Prostate gland (tissue), 2 donors: ENCODE data around the gene GMPS. TPM values are rescaled to one million over a fixed set of nuclear protein-coding genes. Genes with fewer than 3 reads are reported as not detected.
A peak's percentile ranks its signal among the peaks of the same experiment; 100 is the strongest.
"Not testable (repeated sequence)": the region's sequence is repeated elsewhere in the genome, so short reads cannot be mapped to it uniquely, and the experiment has no call there.

Experiments used
- DNase-seq: peaks from one replicate; pipeline ENCODE4 v3.0.0-alpha.2; 2019; ENCODE audit warnings: low spot score
- H3K27ac ChIP-seq, 2 donors: fragments of 200-600 bp; sonication (generic); 2 replicates each; pipeline ENCODE4 v1.5.1; 2017 to 2019
- H3K27me3 ChIP-seq: fragments of 200-600 bp; sonication (generic); replicated peaks from 2 replicates; pipeline ENCODE4 v1.5.1; 2019; ENCODE audit not compliant: insufficient read depth
- H3K36me3 ChIP-seq, 2 donors: fragments of 200-600 bp; sonication (generic); 1 replicate in 1 of 2; 2 replicates in 1 of 2; pipeline versions ENCODE4 v1.5.1 to v1.8.1; 2017 to 2019
- H3K4me1 ChIP-seq: fragments of 200-600 bp; sonication (generic); replicated peaks from 2 replicates; pipeline ENCODE4 v1.5.1; 2019
- H3K4me3 ChIP-seq, 2 donors: fragments of 200-600 bp; sonication (generic); 2 replicates each; pipeline ENCODE4 v1.5.1; 2017 to 2019
- H3K9me3 ChIP-seq: fragments of 200-600 bp; sonication (generic); 2 replicates; pipeline ENCODE4 v1.5.1; 2017
- POLR2A ChIP-seq: fragments of 450-650 bp; IDR thresholded peaks from one replicate; pipeline ENCODE4 v1.6.1; 2016; ENCODE audit warnings: antibody characterized with exemption, mild to moderate bottlenecking
- POLR2AphosphoS5 ChIP-seq: sonication (generic); formaldehyde crosslinking; IDR thresholded peaks from one replicate; pipeline ENCODE4 v1.6.1; 2017; ENCODE audit warnings: antibody characterized with exemption
- WGBS: methylation state at CpG from one replicate; pipeline ENCODE4 v1.1.5; 2018; 5-methylcytosine and 5-hydroxymethylcytosine counted together
- intact Hi-C: fragments of 100-400 bp; cut with DNase I; formaldehyde crosslinking; loops from one replicate; pipeline ENCODE4 v1.14.2; 2022
- total RNA-seq, 2 donors: library from RNA; depleted of rRNA; stranded (reverse); fragments of >200 nt; gene quantifications; one replicate each; pipeline ENCODE4 v1.1.0, GENCODE V29; 2016
- TF ChIP-seq, protein P1 (sequence below), 4 experiments: fragments of 200-600 bp in 2 of 4; fragments of 450-650 bp in 2 of 4; sonication (generic) in 2 of 4; IDR thresholded peaks; 1 replicate in 3 of 4; 2 replicates in 1 of 4; pipeline ENCODE4 v1.5.1; 2016 to 2019; ENCODE audit warnings: antibody characterized with exemption in 4 of 4, mild to moderate bottlenecking in 2 of 4, moderate library complexity in 2 of 4

GMPS gene
- total RNA-seq, 2 donors from 2014 or later = 24.7 to 51.0 TPM

DNA sequence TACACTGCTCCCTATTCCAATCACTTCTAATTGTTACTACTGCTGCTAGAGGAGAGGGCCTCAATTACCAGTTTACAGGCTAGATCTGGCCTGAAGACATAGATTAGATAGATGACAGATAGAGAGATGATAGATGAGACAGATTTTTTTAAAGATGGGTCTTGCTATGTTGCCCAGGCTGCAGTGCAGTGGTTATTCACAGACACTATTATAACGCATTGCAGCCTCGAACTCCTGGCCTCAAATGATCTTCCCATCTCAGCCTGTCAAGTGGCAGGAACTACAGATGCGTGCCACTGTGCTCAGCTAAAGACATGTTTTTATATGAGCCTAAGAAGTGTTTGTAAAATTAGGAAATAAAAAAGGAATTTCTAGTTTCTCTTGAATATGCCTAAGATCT lies 22.5 kb upstream of the GMPS start:
- Histone ChIP-seq H3K4me1 (no peaks in the 10 kb centered on the region), H3K27ac (no peak overlapping the region), H3K27me3 (no peaks in the 10 kb centered on the region), H3K4me3 (no peak overlapping the region), H3K36me3 (no peaks in the 10 kb centered on the region), H3K9me3 (no peaks in the 10 kb centered on the region)
- intact Hi-C loops = no loop called here
- 100% methylated on average over 3 of the region's 3 CpGs for WGBS
- no peak for DNase-seq
- TF ChIP-seq POLR2AphosphoS5 = no peak
- no peak for TF ChIP-seq POLR2A
- TF ChIP-seq, protein P1, sequence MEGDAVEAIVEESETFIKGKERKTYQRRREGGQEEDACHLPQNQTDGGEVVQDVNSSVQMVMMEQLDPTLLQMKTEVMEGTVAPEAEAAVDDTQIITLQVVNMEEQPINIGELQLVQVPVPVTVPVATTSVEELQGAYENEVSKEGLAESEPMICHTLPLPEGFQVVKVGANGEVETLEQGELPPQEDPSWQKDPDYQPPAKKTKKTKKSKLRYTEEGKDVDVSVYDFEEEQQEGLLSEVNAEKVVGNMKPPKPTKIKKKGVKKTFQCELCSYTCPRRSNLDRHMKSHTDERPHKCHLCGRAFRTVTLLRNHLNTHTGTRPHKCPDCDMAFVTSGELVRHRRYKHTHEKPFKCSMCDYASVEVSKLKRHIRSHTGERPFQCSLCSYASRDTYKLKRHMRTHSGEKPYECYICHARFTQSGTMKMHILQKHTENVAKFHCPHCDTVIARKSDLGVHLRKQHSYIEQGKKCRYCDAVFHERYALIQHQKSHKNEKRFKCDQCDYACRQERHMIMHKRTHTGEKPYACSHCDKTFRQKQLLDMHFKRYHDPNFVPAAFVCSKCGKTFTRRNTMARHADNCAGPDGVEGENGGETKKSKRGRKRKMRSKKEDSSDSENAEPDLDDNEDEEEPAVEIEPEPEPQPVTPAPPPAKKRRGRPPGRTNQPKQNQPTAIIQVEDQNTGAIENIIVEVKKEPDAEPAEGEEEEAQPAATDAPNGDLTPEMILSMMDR (IDR thresholded peaks at IDR 0.05) = no peak

GRCh38 chr3:155849404-155849803 lies 21.0 kb upstream of the GMPS start:
- DNase-seq = not testable (repeated sequence)

DNA sequence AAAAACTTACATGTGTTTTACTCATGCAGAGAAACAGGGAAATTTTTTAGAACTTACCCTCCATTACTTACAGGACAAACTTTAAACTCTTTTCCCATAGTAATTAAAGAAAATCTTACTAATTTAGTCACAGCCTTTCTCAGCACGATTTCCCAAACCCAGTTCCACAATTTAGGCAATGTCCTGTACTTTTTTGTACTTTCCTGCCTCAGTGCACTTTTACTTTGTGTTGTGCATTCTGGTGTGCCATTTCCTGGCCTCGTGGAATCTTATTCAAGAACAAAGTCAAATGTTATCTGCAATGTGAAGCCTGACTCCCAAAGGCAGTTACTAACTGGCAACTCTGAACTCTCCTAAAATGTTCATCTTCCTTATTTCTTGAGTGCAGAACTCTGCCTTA lies 18.1 kb upstream of the GMPS start:
- H3K36me3 ChIP-seq = no peaks in the 10 kb centered on the region
- WGBS = 36% methylated on average over 2 of the region's 2 CpGs
- no peaks in the 10 kb centered on the region for H3K4me1 ChIP-seq
- TF ChIP-seq POLR2A = no peak
- TF ChIP-seq, protein P1 (IDR thresholded peaks at IDR 0.05) = no peak
- no peak for TF ChIP-seq POLR2AphosphoS5
- intact Hi-C loops = loop anchor here (5.0 kb wide), 1 partner anchor 45 kb away; the partner anchor contains the start of gene C3orf33
- H3K4me3 ChIP-seq = peak overlapping the region; percentile 77 to 97
- no peak overlapping the region for H3K27ac ChIP-seq
- DNase-seq = no peak
- no peaks in the 10 kb centered on the region for H3K9me3 ChIP-seq
- H3K27me3 ChIP-seq = no peaks in the 10 kb centered on the region

More at GRCh38 chr3:155849404-155849803, 21.0 kb upstream of the GMPS start:
- H3K4me3 ChIP-seq, H3K4me1 ChIP-seq, H3K27me3 ChIP-seq, H3K36me3 ChIP-seq, H3K9me3 ChIP-seq, H3K27ac ChIP-seq, intact Hi-C loops: not testable (repeated sequence)
- 88% methylated on average over 3 of the region's 3 CpGs for WGBS

DNA sequence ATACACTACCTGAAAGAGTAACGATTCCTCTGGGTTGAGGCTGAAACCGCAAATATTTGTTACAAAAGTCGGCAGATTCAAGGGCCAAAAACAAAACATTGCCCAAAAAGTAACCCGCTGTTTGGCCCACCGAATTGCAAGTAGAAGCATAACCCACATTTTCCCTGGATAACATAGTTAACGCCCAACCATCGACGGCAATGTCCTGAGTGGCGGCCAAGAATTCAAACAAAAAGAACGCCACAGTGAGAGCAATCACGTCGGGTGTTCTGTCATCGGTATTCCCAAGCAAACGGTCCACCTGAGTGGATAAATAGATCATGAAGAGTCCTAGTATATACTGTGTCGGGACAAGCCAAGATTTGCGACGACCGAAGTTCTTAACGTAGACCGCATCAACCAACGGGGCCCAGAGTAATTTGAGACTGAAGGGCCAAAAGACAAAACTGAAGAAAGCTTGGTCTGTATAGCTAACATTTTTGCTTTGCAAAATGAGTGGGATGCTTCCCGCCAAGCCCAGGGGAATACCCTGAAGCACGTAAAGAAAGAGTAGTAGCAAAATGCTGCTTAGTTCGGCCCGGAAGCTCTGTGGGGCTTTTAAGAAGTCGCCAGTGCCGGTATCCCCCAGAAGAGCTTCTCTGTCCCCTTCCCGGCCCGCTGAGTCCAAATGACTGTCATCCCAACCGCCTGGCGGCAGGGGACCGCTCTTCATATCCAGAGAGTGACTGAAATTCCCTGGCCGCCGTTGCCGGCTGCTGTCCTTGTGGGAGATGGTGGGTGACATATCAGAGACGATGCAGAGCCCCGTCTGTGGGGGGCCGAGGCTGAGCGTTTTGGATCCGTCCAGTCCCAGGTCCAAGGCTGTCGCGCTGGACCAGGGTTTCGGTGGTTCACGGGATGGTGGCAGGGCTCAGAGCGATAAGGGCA lies 17.0 kb upstream of the GMPS start:
- no peak for TF ChIP-seq POLR2A
- TF ChIP-seq POLR2AphosphoS5 = no peak
- TF ChIP-seq, protein P1 (IDR thresholded peaks at IDR 0.05) = no peak
- WGBS = 1% methylated on average over 44 of the region's 45 CpGs
- peak; percentile 8 for DNase-seq
- intact Hi-C loops = loop anchor here (1.0 to 5.0 kb wide), 2 partner anchors 17 to 46 kb away; partner anchors contain the start of genes C3orf33 and GMPS
- no peaks in the 10 kb centered on the region for H3K36me3 ChIP-seq
- peak overlapping the region; percentile 77 to 97 for H3K4me3 ChIP-seq
- H3K4me1 ChIP-seq = no peaks in the 10 kb centered on the region
- peak overlapping the region; percentile 88 to 93 for H3K27ac ChIP-seq
- no peaks in the 10 kb centered on the region for H3K9me3 ChIP-seq
- no peaks in the 10 kb centered on the region for H3K27me3 ChIP-seq

DNA sequence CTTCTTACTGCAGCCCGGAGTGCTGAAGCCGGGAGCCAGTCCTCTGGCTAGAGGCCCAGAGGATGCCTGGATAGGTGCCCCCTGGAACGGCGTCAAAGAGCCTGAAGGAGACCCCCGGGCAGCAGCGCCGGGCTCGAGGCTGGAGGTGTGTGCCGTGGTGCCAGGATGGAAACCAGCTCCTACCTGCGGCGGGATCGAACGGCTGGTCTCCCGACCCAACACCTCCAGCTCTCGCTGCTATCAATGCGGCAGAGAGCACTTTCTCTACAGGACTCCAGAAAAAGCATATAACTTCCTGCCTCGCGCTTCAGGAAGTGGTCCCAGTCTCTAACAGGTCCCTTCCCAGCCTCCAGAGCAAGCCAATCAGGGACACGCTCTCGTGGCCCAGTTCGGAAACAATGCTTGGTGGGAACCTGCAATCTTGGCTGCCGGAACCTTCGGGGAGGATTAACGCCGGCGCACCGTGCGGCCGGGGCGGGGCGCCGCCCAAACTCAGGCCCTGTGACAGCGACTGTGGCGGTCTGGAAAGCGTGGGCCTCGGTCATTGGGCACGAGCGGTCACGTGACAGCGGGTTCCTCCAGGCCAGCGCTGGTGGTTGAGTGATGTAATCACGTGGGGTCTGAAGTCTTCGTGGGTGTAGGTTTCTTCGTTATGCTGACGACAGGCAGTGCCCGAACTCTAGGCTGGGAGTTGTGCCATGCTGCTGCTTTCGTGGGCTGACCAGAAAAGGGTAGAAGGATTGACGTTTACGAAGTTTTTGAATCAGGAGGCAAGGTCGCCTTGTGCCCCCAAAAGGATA lies 16.1 kb upstream of the GMPS start, which contains the start of gene SLC33A1:
TSS of gene SLC33A1 (minus strand) at position 287 of the 800 bp plus-strand sequence. CDS start 430 bp downstream, outside the sequence.
- intact Hi-C loops = loop anchor here (1.0 to 5.0 kb wide), 2 partner anchors 16 to 47 kb away; partner anchors contain the start of genes C3orf33 and GMPS
- TF ChIP-seq POLR2AphosphoS5 = peak; percentile 98
- TF ChIP-seq, protein P1 (IDR thresholded peaks at IDR 0.05) = peak in 2 of 4 experiments; percentile 17 to 28
- peak; percentile 56 for TF ChIP-seq POLR2A
- DNase-seq = peak; percentile 99
- peak within 1 kb of the TSS; percentile 77 to 97 for H3K4me3 ChIP-seq
- peak within 1 kb of the TSS; percentile 88 to 93 for H3K27ac ChIP-seq
- H3K27me3 ChIP-seq = no peaks in the 10 kb centered on the region
- under 1% methylated on average over 49 of the region's 50 CpGs for WGBS
- H3K36me3 ChIP-seq = no peaks in the 10 kb centered on the region
- H3K9me3 ChIP-seq = no peaks in the 10 kb centered on the region
- H3K4me1 ChIP-seq = no peaks in the 10 kb centered on the region
